HFFc6 (cell line): ENCODE measurements around the gene GRM5. TPM values are rescaled to one million over a fixed set of nuclear protein-coding genes. Genes with fewer than 3 reads are reported as not detected.

ENCODE experiments used
- DNase-seq: peaks from one replicate; pipeline ENCODE4 v3.0.0-alpha.2; 2018
- H3K27ac Mint-ChIP-seq: 2 replicates; pipeline ENCODE4 v1.8.0; 2020; ENCODE audit warnings: mild to moderate bottlenecking, mixed read lengths
- H3K27me3 Mint-ChIP-seq: 2 replicates; pipeline ENCODE4 v1.8.0; 2021; ENCODE audit warnings: mild to moderate bottlenecking, moderate library complexity, mixed read lengths; ENCODE audit not compliant: insufficient read depth
- H3K36me3 Mint-ChIP-seq: 2 replicates; pipeline ENCODE4 v1.8.0; 2021; ENCODE audit warnings: low read depth, mixed read lengths
- H3K4me1 Mint-ChIP-seq: 2 replicates; pipeline ENCODE4 v1.8.0; 2020; ENCODE audit warnings: low read depth, mixed read lengths
- H3K4me3 Mint-ChIP-seq: 2 replicates; pipeline ENCODE4 v1.8.0; 2020; ENCODE audit warnings: mild to moderate bottlenecking, moderate library complexity, mixed read lengths
- H3K9me3 Mint-ChIP-seq: 2 replicates; pipeline ENCODE4 v1.8.0; 2020; ENCODE audit warnings: mild to moderate bottlenecking, mixed read lengths
- total RNA-seq, 6 experiments: library from RNA; stranded (reverse); fragmentation: NEBNext Ultra II Directional; extraction: Animal tissue kit (Norgen Biotek cat#: 25700); gene quantifications; 2 replicates in 1 of 6; 3 replicates in 5 of 6; pipeline ENCODE4 v1.2.3, GENCODE V29; 2021
- TF ChIP-seq, protein P1 (sequence below): fragments of 200-600 bp; sonication (generic); IDR thresholded peaks from 2 replicates; pipeline ENCODE4 v1.5.0; 2021; ENCODE audit warnings: antibody characterized with exemption, mild to moderate bottlenecking

The GRM5 gene
- total RNA-seq, 6 experiments from 2014 or later: 0.12 TPM; not detected in 5

DNA sequence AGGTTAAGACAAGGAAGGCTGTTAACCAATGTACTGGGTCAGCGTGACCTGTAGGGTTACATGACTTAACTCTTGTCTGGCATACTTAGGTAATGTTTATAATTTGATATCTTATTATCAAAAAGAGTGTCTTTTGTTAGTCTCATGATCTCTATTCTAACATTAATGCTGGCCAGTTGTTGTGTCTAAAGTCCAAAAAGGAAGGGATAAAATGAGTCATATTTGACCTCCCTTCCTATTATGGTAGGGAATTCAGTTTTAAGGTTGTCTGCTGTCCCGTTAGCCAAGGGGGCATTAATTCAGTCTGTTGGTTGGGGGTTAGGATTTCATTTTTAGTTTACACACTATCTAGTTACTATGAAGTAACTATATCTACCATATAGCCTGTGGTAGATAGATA lies 364.0 kb downstream of the GRM5 start:
- Mint-ChIP-seq H3K27me3 (no peaks in the 10 kb centered on the region), H3K36me3 (no peaks in the 10 kb centered on the region), H3K9me3 (no peaks in the 10 kb centered on the region; the same call in 1 of the 2 replicates), H3K27ac (no peak overlapping the region), H3K4me3 (no peak overlapping the region), H3K4me1 (no peaks in the 10 kb centered on the region)
- DNase-seq: no peak
- TF ChIP-seq, protein P1, sequence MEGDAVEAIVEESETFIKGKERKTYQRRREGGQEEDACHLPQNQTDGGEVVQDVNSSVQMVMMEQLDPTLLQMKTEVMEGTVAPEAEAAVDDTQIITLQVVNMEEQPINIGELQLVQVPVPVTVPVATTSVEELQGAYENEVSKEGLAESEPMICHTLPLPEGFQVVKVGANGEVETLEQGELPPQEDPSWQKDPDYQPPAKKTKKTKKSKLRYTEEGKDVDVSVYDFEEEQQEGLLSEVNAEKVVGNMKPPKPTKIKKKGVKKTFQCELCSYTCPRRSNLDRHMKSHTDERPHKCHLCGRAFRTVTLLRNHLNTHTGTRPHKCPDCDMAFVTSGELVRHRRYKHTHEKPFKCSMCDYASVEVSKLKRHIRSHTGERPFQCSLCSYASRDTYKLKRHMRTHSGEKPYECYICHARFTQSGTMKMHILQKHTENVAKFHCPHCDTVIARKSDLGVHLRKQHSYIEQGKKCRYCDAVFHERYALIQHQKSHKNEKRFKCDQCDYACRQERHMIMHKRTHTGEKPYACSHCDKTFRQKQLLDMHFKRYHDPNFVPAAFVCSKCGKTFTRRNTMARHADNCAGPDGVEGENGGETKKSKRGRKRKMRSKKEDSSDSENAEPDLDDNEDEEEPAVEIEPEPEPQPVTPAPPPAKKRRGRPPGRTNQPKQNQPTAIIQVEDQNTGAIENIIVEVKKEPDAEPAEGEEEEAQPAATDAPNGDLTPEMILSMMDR: no peak

DNA sequence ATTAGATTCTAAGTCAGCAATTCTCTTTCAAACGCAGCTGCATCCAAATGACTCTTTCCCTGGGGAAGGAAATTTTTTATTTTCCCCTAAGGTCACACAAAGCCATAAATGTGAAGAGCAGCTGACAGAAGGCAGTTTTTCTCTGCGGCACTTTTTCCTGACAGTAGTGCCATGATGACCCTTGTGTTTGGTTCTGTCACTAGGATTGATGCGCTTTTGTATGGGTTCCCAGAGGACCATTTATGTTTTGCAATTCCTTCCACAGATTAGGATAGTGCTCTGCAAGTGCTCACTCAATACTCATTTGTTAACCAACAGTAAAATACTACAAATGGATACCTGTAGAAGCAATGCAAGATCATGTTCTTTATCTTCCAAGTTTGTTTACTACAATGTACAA lies 368.6 kb downstream of the GRM5 start:
- TF ChIP-seq, protein P1: no peak
- Mint-ChIP-seq H3K27me3 (no peaks in the 10 kb centered on the region), H3K27ac (no peak overlapping the region), H3K4me3 (no peak overlapping the region), H3K4me1 (no peaks in the 10 kb centered on the region), H3K9me3 (no peaks in the 10 kb centered on the region), H3K36me3 (no peaks in the 10 kb centered on the region)
- no peak for DNase-seq

DNA sequence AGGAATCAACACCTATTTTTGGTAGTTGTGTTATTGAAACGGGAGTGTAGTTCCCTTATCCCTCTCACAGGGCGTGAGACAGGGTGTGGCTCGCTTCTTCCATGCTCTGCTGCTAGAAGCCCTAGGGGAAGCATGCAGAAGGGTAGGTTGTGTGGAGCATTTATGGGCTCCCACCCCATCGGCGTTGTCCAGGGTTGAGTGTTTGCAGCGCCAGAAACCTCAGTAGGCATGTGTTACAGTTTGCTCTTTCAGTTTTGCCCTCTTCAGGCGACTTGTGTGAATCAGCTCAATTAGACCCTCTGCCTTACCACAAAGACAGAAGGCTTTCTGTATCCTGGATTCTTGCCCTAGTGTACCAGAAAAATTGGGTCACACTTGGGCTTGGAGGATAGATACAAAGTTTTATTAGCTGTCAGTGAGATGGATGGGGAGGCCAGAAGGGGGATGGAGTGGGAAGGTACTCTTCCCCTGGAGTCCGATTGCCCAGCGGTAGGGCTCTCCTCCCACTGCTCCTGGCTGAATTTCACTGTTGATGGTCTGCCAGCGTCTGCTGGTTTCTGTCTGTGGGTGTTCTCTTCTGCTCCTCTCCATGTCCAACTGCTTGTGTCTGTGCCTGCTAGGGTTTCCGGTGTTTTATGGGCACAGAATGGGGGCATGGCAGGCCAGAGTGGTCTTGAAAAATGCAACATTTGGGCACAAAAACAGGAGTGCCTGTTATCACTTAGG lies 369.9 kb downstream of the GRM5 start:
- Mint-ChIP-seq H3K4me1 (no peaks in the 10 kb centered on the region), H3K27me3 (no peaks in the 10 kb centered on the region), H3K9me3 (no peaks in the 10 kb centered on the region), H3K27ac (no peak overlapping the region), H3K36me3 (no peaks in the 10 kb centered on the region), H3K4me3 (no peak overlapping the region)
- DNase-seq: no peak
- TF ChIP-seq, protein P1: no peak

DNA sequence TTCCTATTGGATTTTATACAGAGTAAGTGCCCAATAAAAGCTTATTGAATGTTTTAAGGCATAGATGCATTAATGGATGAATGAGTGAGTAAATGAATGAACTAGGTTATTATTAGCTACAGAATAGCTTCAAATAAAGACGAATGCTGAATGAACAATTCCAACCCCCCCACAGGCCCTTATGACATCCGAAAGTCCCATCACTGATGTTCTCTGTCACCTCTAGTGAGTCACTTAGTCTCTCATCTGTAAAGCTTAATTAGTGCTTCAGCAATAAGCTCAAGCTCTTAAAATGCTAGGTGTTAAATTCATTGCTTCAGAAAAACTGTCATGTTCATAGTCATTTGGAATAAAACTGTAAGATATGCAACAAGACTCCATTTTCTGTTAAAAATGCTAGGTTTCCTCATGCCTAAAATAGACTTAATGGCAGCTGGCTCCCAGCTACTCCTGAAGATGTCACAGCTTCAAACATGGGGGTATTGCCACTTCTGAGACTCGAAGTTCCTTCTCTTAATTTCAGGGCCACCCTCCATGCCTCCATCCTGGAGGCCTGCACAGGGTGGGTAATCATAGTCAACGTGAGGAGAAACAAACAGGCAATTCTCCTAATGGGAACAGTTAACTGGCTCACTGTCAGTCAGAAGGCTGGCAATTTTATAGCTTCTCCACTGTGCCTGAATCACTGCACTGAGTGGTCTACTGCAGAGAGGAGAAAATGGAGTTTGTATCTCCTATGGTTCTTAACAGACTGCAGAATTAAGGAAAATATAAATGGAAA lies 373.3 kb downstream of the GRM5 start:
- Mint-ChIP-seq H3K4me3 (no peak overlapping the region), H3K27ac (no peak overlapping the region), H3K36me3 (no peaks in the 10 kb centered on the region), H3K27me3 (no peaks in the 10 kb centered on the region), H3K9me3 (no peaks in the 10 kb centered on the region), H3K4me1 (no peaks in the 10 kb centered on the region)
- no peak for DNase-seq
- TF ChIP-seq, protein P1: no peak

DNA sequence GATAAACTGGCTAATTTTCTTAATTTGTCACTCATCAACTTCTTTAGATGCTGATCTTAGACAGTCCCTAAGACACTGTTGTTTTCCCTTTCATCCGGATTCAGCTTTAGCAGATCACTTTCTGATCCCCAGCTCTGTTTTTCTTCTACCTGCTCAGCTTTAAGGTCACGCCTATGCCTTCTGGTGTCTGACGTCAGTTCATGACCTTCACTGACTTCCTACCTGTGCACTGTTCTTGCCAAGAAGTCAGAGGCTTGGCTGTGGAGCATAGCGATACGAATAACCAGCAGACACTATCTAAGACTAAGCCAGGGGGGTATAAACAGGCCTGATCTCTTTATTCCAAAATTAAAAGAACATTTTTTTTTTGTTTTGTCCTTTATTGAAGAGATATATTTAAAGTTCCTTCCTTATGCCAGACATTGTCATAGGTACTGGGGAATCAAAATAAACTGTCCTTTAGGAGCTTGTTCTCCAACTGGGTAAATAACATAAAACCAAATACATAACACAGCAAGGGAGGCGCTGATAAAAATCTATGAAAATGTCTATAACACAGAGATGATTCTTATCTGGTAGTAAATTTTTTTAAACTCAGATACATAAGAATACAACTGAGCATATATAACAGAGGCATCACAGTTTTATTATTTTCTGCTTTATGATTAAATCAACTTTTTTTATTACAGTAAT lies 376.1 kb downstream of the GRM5 start:
- no peak overlapping the region for H3K4me3 Mint-ChIP-seq
- TF ChIP-seq, protein P1: no peak
- no peaks in the 10 kb centered on the region for H3K36me3 Mint-ChIP-seq
- DNase-seq: no peak
- no peaks in the 10 kb centered on the region for H3K4me1 Mint-ChIP-seq
- H3K27ac Mint-ChIP-seq: no peak overlapping the region
- no peaks in the 10 kb centered on the region for H3K27me3 Mint-ChIP-seq
- no peaks in the 10 kb centered on the region; the same call in 1 of the 2 replicates for H3K9me3 Mint-ChIP-seq
